Caco-2 (cell line): ENCODE measurements around the gene TMEM170B. TPM values are rescaled to one million over a fixed set of nuclear protein-coding genes. Genes with fewer than 3 reads are reported as not detected.

Experiments
- BruUV-seq: library from RNA; stranded (reverse); fragments of 400-500 nt; replicated peaks from 2 replicates; lab custom pipeline; 2021; lab: Mats Ljungman, UMichigan
- CTCF ChIA-PET: fragments of 300-600 bp; sonication (Branson Sonifier 250); formaldehyde crosslinking; loops from one replicate; lab custom pipeline; 2022; ENCODE audit warnings: antibody characterized with exemption; lab: Charles Lee
- POLR2A ChIA-PET: fragments of 300-600 bp; sonication (Branson Sonifier 250); formaldehyde crosslinking; loops from one replicate; lab custom pipeline; 2022; ENCODE audit warnings: antibody characterized with exemption; lab: Charles Lee
- DNase-seq, 2 experiments: peaks; one replicate each; pipeline versions ENCODE4 v3.0.0 to v3.0.0-alpha.2; 2020 to 2022
- H3K27me3 ChIP-seq: replicated peaks from 2 replicates; pipeline ENCODE4 v1.6.0; 2011; ENCODE audit warnings: low read length; ENCODE audit not compliant: control insufficient read depth, insufficient read depth
- H3K36me3 ChIP-seq: 2 replicates; pipeline ENCODE4 v1.5.1; 2011; ENCODE audit warnings: low read length; ENCODE audit not compliant: control insufficient read depth, insufficient read depth
- H3K4me1 ChIP-seq: fragments of 250-450 bp; sonication (Bioruptor Pico); 2 replicates; pipeline ENCODE4 v1.5.1; 2020; ENCODE audit warnings: mild to moderate bottlenecking
- H3K4me3 ChIP-seq: 2 replicates; pipeline ENCODE4 v1.5.1; 2011; ENCODE audit warnings: low read depth, mild to moderate bottlenecking, control low read depth, low read length
- H3K9me3 ChIP-seq: fragments of 250-450 bp; sonication (Bioruptor Pico); 2 replicates; pipeline ENCODE4 v1.5.1; 2020; ENCODE audit warnings: mild to moderate bottlenecking, moderate library complexity
- H3K27ac Mint-ChIP-seq: one replicate; pipeline ENCODE4 v1.8.0; 2022; ENCODE audit warnings: mixed read lengths; ENCODE audit not compliant: unreplicated experiment
- H3K27me3 Mint-ChIP-seq: one replicate; pipeline ENCODE4 v1.8.0; 2022; ENCODE audit warnings: mixed read lengths; ENCODE audit not compliant: insufficient read depth, unreplicated experiment
- H3K36me3 Mint-ChIP-seq: one replicate; pipeline ENCODE4 v1.8.0; 2022; ENCODE audit warnings: mild to moderate bottlenecking, mixed read lengths; ENCODE audit not compliant: insufficient read depth, unreplicated experiment
- H3K4me1 Mint-ChIP-seq: one replicate; pipeline ENCODE4 v1.8.0; 2022; ENCODE audit warnings: low read depth, mixed read lengths; ENCODE audit not compliant: unreplicated experiment
- H3K4me3 Mint-ChIP-seq: one replicate; pipeline ENCODE4 v1.8.0; 2022; ENCODE audit warnings: mild to moderate bottlenecking, moderate library complexity, mixed read lengths; ENCODE audit not compliant: unreplicated experiment
- H3K9me3 Mint-ChIP-seq: one replicate; pipeline ENCODE4 v1.8.0; 2022; ENCODE audit warnings: mixed read lengths; ENCODE audit not compliant: unreplicated experiment
- intact Hi-C: fragments of 100-400 bp; cut with micrococcal nuclease; formaldehyde crosslinking; loops from one replicate; pipeline ENCODE4 v1.10.0; 2022; ENCODE audit not compliant: unreplicated experiment
- total RNA-seq: library from RNA; stranded (reverse); gene quantifications from 2 replicates; pipeline ENCODE4 v1.2.3, GENCODE V29; 2022
- TF ChIP-seq, protein P1 (sequence below), 2 experiments: fragments of 200-600 bp in 1 of 2; IDR thresholded peaks; 1 replicate in 1 of 2; 2 replicates in 1 of 2; pipeline versions ENCODE4 v1.5.1 to v1.8.0; 2011 to 2022; ENCODE audit warnings: antibody characterized with exemption in 1 of 2, control low read depth in 1 of 2, inconsistent platforms in 1 of 2, low read depth in 1 of 2, low read length in 1 of 2, mild to moderate bottlenecking in 1 of 2, moderate library complexity in 1 of 2; ENCODE audit not compliant: insufficient read depth in 1 of 2, severe bottlenecking in 1 of 2, unreplicated experiment in 1 of 2

The TMEM170B gene
- total RNA-seq, 1 experiment from 2014 or later: 4.0 TPM

DNA sequence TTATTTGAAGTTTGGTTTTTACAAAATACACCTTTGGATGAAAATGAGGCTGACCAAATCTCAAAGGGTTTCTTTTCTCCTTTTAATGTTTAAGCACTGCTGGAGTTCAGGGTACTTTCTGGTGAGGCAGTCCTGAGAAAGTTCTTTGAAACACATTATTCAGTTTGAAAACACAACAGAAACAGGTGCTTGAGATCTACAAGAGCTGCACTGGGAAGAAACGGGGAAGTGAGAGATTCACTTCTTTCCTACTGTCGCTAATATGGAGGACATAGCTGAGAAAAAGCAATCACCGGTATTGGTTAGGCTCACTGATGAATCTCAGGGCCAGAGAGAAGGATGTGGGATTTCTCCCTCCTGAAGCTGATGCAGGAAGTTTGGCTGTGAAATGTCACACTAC is 22.9 kb upstream of the TMEM170B start:
- Histone ChIP-seq H3K27me3 (no peaks in the 10 kb centered on the region), H3K4me1 (no peaks in the 10 kb centered on the region), H3K36me3 (no peaks in the 10 kb centered on the region), H3K4me3 (no peak overlapping the region), H3K9me3 (peaks cover 8% of the 10 kb centered on the region)
- intact Hi-C loops: no loop called here
- no peak overlapping the region for H3K4me3 Mint-ChIP-seq
- peaks cover 4% of the 10 kb centered on the region for H3K27me3 Mint-ChIP-seq
- CTCF ChIA-PET: no interaction called here
- POLR2A ChIA-PET: no interaction called here
- H3K9me3 Mint-ChIP-seq: peaks cover 16% of the 10 kb centered on the region
- DNase-seq: no peak
- H3K4me1 Mint-ChIP-seq: no peaks in the 10 kb centered on the region
- TF ChIP-seq, protein P1, sequence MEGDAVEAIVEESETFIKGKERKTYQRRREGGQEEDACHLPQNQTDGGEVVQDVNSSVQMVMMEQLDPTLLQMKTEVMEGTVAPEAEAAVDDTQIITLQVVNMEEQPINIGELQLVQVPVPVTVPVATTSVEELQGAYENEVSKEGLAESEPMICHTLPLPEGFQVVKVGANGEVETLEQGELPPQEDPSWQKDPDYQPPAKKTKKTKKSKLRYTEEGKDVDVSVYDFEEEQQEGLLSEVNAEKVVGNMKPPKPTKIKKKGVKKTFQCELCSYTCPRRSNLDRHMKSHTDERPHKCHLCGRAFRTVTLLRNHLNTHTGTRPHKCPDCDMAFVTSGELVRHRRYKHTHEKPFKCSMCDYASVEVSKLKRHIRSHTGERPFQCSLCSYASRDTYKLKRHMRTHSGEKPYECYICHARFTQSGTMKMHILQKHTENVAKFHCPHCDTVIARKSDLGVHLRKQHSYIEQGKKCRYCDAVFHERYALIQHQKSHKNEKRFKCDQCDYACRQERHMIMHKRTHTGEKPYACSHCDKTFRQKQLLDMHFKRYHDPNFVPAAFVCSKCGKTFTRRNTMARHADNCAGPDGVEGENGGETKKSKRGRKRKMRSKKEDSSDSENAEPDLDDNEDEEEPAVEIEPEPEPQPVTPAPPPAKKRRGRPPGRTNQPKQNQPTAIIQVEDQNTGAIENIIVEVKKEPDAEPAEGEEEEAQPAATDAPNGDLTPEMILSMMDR (IDR thresholded peaks at IDR 0.05; ENCODE audit: insufficient read depth in 1 of 2, low read depth in 1 of 2, low read length in 1 of 2, severe bottlenecking in 1 of 2, unreplicated experiment in 1 of 2): no peak
- H3K27ac Mint-ChIP-seq: no peak overlapping the region
- H3K36me3 Mint-ChIP-seq: no peaks in the 10 kb centered on the region
- BruUV-seq: no TSS peak

DNA sequence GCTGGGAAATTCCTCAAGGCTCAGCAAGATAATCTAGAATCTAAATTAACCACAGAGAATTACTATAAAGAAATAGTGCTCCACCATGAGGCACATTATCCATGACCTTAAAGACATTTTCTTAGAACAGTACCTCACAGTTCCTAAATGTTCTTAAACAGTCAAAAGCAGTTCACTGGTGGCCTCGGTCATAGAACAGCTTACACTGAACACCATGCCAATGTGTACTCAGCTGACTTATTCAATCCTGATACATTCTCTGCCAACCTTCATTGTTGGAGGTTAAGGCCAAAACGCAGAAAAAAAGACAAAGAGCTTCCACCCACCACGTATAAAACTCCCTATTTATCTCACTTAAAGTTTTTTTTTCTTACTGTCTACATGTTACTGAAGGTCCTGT is 21.8 kb upstream of the TMEM170B start:
- H3K4me1 ChIP-seq: no peaks in the 10 kb centered on the region
- H3K4me3 ChIP-seq: no peak overlapping the region
- TF ChIP-seq, protein P1 (IDR thresholded peaks at IDR 0.05; ENCODE audit: insufficient read depth in 1 of 2, low read depth in 1 of 2, low read length in 1 of 2, severe bottlenecking in 1 of 2, unreplicated experiment in 1 of 2): no peak
- H3K27ac Mint-ChIP-seq: no peak overlapping the region
- H3K36me3 ChIP-seq: no peaks in the 10 kb centered on the region
- H3K9me3 Mint-ChIP-seq: peaks cover 14% of the 10 kb centered on the region
- H3K27me3 ChIP-seq: no peaks in the 10 kb centered on the region
- BruUV-seq: no TSS peak
- H3K4me1 Mint-ChIP-seq: no peaks in the 10 kb centered on the region
- H3K9me3 ChIP-seq: peaks cover 8% of the 10 kb centered on the region
- DNase-seq: no peak
- intact Hi-C loops: no loop called here
- peaks cover 4% of the 10 kb centered on the region for H3K27me3 Mint-ChIP-seq
- ChIA-PET POLR2A (no interaction called here), CTCF (no interaction called here)
- H3K36me3 Mint-ChIP-seq: no peaks in the 10 kb centered on the region
- H3K4me3 Mint-ChIP-seq: no peak overlapping the region

DNA sequence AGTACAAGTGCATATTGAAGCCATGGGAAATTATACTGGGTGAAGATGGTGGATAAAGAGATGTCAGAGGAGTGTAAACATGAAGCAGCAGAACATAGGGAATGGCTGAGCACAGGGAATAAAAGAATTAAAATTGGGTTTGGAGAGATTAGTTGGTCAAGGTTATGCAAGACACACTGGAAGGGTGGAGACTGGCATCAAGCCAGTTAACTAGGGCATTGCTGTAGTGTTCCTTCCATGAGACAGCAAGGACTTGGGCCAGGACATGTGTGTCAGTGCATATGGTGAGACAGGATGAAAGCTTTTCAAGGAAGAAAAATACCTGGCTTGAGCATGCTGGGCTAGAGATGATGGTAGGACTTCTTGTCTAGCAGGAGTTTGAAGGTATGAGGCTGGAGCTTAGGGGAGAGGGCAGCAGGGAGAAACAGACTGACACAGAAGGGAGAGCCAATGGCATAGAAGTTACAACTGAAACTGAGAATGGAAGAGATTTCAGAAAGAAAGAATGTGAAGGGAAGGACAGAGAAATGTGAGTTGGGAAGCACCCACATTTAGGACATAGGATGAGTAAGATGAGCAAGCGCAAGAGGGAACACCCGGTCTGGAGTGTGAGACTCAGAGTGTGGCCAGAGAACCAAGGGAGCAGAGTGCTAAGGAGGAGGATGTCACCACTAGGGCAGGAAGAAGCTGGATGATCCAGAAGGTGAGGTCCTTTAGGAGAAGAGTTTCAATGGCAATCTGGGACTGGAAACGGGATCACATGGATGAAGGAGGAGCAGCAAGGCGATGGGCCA is 14.5 kb upstream of the TMEM170B start:
- CTCF ChIA-PET: interaction anchor here (0.6 kb wide), 1 partner anchor 564 kb away, joined by 3 read pairs; no protein-coding TSS in a partner anchor

More for the DNA sequence above, 14.5 kb upstream of the TMEM170B start:
- no peak overlapping the region for H3K27ac Mint-ChIP-seq
- peaks cover 7% of the 10 kb centered on the region for H3K9me3 Mint-ChIP-seq
- Histone ChIP-seq H3K36me3 (no peaks in the 10 kb centered on the region), H3K4me3 (no peak overlapping the region), H3K27me3 (no peaks in the 10 kb centered on the region), H3K4me1 (no peaks in the 10 kb centered on the region), H3K9me3 (peaks cover 7% of the 10 kb centered on the region)
- no peak overlapping the region for H3K4me3 Mint-ChIP-seq
- intact Hi-C loops: no loop called here
- POLR2A ChIA-PET: no interaction called here
- TF ChIP-seq, protein P1 (IDR thresholded peaks at IDR 0.05; ENCODE audit: insufficient read depth in 1 of 2, low read depth in 1 of 2, low read length in 1 of 2, severe bottlenecking in 1 of 2, unreplicated experiment in 1 of 2): no peak
- DNase-seq: no peak
- no peaks in the 10 kb centered on the region for H3K4me1 Mint-ChIP-seq
- no peaks in the 10 kb centered on the region for H3K36me3 Mint-ChIP-seq
- H3K27me3 Mint-ChIP-seq: no peaks in the 10 kb centered on the region
- BruUV-seq: no TSS peak
